CD4-positive, alpha-beta T cell treated with Interferon gamma for 1 hour (primary cell): ENCODE results near the gene BCAS1.

ENCODE experiments used
- DNase-seq: peaks from one replicate; pipeline ENCODE4 v3.0.0-alpha.2; 2020

BCAS1 gene

GRCh38 chr20:53957451-53958172, 112.8 kb downstream of the BCAS1 start:
- DNase-seq = no peak

- DNase-seq = no peak
Measured at GRCh38 chr20:53956013-53956715, 114.2 kb downstream of the BCAS1 start.

DNA sequence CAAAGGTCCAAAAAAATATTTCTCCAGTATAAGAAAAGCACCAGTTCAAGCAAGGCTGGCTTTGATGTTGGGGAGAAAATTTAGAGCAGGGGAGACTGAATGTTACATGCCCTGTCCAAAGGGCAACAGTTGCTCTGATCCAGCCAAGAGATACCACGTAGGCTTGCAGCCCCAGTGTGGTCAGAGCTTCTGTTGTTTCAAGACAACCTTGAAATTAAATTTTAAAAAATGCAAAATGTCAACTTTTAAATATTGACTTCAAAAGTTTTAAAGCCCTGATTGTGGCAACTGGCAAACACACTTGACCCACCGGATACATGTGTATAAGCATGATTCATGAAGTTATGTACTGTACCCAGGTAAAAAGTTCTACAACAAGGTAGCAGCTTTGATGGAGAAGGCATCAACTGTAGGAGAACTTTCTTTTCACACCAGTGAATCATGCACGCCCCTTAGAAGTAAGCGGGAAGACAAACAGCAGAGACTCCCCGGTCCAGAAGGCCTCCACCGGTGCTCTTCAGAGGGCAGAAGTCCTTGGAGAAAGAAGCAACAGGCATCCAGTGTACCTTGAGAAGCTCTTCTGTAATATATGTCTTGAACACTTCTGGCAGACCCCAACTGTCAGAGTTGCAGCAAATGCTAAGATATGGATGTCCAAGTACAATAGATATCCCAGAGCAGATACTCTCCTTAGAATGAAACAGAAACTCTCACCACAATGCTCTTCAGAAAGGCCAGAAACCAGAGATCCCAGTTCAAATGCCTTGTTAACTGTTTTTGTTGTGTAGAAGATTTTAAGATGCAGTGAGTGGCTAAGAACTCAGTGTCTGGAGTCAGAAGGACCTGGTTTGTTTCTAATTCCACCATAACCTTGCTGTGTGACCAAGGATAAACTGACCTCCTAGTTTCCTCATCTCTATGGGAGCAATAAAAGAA, 115.4 kb downstream of the BCAS1 start:
- DNase-seq = no peak

- no peak for DNase-seq
Measured at GRCh38 chr20:53952528-53953096, 117.8 kb downstream of the BCAS1 start.

GRCh38 chr20:53950578-53950977, 119.8 kb downstream of the BCAS1 start:
- DNase-seq = no peak

GRCh38 chr20:53950031-53950430, 120.4 kb downstream of the BCAS1 start:
- no peak for DNase-seq

DNA sequence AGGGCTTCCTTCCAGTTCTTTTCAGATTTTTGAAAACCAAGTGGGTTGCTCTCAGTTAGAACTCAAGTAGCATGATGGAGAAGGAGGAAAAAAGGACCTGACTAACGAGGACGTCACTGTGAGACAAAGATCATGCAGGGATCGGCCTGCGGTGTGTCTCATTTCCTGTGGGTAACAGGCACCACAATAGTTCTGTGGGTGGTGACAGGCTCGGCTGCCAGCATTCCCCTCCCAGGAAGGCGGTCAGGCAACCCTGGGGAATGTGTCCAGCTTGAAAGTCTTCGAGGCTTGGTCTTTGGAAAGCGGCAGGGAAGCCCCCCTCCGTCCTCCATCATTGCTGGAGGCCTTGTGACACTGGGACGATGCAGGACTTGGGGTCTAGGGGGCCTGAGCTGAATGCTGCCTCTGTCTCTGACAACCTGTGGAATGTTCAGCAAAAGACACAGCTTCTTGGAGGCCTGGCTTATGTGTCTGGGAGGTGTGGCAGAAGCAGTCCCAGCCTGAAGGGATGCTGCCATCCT, 121.0 kb downstream of the BCAS1 start:
- DNase-seq = peak; percentile 79

GRCh38 chr20:53948383-53949318, 121.7 kb downstream of the BCAS1 start:
- no peak for DNase-seq

GRCh38 chr20:53947501-53948195, 122.7 kb downstream of the BCAS1 start:
- DNase-seq = no peak

DNA sequence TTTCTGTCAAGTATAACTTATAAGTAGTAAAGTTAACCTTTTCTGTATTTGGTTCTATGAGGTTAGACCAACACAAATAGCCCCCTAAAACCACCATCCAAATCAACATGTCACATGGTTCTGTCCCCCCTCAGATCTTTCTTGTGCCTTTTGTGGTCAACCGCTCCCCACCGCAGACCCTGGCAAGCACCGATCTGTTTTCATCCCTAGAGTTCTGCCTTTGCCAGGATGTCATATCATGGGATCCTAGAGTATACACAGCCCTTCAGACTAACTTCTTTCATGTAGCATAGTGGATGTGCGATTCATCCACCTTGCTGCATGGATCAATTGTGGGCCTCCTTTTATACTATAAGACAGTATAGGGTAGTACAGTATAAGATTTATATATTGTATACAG, 124.3 kb downstream of the BCAS1 start:
- no peak for DNase-seq

GRCh38 chr20:53945478-53945877, 124.9 kb downstream of the BCAS1 start:
- no peak for DNase-seq

- no peak for DNase-seq
Measured at GRCh38 chr20:53944796-53945195, 125.6 kb downstream of the BCAS1 start.

DNA sequence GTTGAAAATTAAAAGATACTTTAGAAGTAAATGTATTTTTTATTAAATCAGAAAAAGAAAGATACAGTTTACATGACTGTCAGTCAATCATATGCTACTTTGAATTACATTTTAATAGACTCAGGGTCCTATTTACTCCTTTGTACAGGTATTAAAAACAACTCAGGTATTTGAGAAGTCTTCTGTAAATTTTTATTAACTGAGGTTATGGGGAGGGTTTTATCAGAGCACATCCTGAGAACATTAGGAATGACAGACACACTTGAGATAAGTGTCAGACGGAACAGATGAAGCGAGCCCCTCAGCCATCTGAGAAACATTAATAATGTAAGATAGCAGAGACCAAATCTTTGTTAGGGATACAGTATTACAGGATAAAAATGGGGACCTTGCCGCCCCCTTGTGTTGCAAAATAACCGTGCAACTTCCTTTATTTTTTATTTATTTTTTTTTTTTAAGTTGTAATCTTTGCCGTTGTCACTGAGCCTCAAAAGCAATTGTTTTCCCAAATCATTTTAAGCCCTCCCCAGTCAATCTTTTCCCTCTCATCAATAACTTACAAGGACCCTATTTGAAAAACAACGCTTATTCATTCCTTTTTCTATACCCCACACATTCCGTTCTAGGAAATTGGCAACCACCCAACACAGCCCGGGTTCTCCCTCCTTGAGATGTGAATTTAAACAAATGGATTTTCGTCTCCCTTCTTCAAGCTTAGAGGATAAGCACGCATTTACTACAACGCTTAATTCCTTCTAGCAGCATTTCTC, 126.7 kb downstream of the BCAS1 start:
- no peak for DNase-seq

GRCh38 chr20:53942973-53943372, 127.4 kb downstream of the BCAS1 start:
- DNase-seq = no peak

DNA sequence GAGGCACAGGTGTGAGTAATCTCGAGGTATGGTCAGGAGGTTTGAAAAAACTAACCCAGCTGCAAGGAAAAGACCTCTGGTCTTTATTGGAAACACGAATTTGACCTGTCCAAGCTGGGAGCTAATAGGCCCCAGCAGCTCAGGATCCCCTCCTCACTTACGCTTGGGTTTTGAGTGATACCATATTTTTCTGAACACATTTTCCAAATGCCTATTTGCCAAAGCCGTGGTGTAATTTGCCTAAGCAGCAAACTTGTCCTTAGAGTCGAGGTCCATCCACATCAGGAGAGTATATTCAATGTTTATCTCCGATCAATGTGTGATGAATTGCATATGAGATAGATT, 128.0 kb downstream of the BCAS1 start:
- DNase-seq = no peak

- peak; percentile 26 for DNase-seq
Measured at GRCh38 chr20:53941680-53942471, 128.5 kb downstream of the BCAS1 start.

- DNase-seq = no peak
Measured at GRCh38 chr20:53940907-53941545, 129.4 kb downstream of the BCAS1 start.

GRCh38 chr20:53940360-53940702, 130.1 kb downstream of the BCAS1 start:
- no peak for DNase-seq
